Glomerular endothelial cell (primary cell): Measurements from ENCODE around the gene AP1B1. TPM values are rescaled to one million over a fixed set of nuclear protein-coding genes. Genes with fewer than 3 reads are reported as not detected.

Experiments used
- DNase-seq: peaks from one replicate; pipeline ENCODE4 v3.0.0-alpha.2; 2011; ENCODE audit warnings: low read depth, low spot score; ENCODE audit errors: extremely low read depth
- total RNA-seq: library from RNA; depleted of rRNA; stranded (reverse); fragments of >200 nt; gene quantifications from 2 replicates; pipeline ENCODE4 v1.2.3, GENCODE V29; 2015

The AP1B1 gene
- total RNA-seq, 1 donor from 2014 or later: 140 TPM

DNA sequence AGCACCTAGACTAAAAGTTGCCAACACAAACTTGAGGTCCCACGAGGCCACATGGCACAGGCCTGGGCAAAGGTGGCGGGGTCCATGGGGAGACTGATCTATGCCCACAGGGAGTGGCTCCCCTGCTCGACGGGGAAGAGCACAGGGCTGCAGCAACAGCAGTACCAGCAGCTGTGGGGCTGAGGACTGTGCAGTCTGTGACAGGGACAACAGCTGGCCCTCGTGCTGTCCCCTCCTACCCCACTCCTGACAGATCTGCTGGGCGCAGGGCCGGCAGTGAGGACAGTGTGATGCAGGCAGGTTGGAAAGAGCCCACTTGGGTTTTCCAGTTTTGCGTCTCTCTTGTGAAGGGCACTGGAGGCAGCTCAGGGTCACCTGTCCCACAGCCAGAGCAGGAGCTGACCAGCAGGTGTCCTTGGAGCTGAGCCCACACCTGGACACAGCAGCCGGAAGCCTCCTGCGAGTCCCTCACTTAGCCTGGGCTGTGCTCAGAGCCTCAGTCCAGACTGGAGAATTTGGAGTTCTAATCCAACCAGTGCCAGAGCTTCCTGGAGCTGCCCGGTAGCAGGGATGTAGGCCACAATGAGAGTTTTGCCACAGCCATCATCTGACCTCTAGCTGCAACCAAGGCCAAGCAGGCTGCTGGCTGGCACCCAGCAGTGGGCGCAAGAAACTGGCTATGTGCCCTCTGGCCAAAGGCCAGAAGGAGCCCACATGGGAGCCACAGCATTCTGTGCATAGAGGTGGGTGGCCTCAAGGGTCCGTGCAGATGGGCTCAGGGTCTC, 85.5 kb downstream of the AP1B1 start:
- DNase-seq: no peak

DNA sequence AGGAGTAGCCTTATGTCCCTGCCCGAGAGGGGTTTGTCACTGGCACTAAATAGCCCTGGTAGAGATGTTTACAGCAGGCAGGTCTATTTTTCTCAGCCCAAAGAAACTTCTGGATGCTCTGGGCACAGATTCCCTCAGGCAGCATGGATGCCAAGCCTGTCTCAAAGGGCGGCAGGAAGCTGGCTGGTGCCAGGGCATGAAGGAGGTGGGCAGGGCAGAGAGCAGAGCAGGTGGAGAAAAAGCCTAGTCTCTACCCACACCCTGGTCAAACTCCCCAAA, 86.0 kb downstream of the AP1B1 start:
- no peak for DNase-seq

GRCh38 chr22:29301716-29302401, 86.5 kb downstream of the AP1B1 start:
- no peak for DNase-seq

- DNase-seq: no peak
These were observed 87.4 kb downstream of the AP1B1 start for GRCh38 chr22:29300807-29301601.

DNA sequence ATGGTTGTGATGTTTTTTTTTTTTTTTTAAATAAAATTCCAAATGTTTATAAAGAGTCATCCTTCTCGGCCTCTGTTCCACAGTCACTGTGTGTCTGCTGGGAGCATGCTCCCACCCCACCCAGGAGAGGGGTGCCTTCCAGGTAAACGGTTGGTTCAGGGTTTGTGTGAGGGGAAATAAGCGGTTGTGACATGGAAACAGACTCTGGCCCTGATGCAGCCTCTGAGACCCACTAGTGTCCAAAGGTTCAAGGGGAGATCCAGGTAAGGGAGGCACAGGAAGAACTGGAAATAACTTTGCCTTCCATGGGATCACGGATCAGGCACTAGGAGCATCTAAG, 87.9 kb downstream of the AP1B1 start:
- no peak for DNase-seq

DNA sequence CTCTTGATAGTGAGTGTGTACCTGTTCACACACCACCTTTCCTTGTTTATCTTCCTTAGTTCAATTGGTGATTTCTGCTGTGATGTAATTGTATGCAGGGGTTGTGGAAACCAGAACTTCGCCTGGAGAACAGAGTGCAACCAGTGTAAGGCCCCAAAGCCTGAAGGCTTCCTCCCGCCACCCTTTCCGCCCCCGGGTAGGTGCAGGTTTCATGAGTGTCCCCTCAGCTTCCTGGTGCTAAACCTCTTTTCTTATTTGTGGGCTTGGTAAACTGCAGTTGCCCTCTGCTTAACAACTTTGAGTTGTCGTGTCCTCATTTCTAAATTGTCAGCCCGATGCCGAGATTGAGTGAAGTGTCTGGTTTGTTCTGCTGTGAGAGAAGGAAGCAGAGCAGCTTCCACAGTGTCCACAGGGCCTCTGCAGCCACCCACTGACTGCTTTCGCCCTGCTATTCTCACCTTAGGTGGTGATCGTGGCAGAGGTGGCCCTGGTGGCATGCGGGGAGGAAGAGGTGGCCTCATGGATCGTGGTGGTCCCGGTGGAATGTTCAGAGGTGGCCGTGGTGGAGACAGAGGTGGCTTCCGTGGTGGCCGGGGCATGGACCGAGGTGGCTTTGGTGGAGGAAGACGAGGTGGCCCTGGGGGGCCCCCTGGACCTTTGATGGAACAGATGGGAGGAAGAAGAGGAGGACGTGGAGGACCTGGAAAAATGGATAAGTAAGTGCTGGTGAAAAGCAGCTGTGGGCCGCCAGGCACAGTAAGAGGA, 89.1 kb downstream of the AP1B1 start:
- no peak for DNase-seq

DNA sequence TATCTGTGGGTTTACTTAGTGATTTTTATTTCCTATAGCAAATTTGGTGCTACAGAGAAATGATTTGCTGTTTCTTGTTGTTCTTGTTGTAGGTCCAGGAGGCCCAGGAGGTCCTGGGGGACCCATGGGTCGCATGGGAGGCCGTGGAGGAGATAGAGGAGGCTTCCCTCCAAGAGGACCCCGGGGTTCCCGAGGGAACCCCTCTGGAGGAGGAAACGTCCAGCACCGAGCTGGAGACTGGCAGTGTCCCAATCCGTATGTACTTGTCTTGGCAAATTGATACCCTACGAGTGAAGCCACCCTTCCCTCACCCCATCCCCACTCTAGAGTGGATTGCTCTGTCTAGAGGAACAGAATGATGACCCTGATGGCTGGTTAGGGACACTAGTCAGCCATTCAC, 89.7 kb downstream of the AP1B1 start:
- DNase-seq: no peak

- DNase-seq: no peak
These were observed 96.0 kb downstream of the AP1B1 start for GRCh38 chr22:29292379-29292778.

DNA sequence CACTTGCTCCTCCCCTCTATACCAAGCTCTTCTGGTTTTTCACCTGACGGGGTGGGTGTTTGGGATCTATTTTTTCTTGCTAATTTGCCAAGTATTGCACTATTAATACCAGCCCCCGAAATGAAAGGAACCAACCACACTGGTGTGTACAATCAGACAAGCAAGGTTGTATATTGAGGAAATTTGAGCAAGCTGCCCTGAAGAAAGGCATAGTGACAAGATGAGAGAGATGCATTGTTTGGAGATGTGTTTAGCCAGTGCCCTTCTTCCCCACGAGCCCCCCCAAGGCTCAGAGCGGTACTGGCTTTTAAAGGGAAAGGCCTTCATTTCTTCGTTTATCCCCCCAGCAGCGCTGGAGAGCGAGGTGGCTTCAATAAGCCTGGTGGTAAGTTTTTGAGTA, 97.2 kb downstream of the AP1B1 start:
- DNase-seq: no peak

GRCh38 chr22:29290061-29290460, 98.3 kb downstream of the AP1B1 start:
- DNase-seq: no peak

- DNase-seq: no peak
These were observed 99.5 kb downstream of the AP1B1 start for GRCh38 chr22:29288837-29289236.

DNA sequence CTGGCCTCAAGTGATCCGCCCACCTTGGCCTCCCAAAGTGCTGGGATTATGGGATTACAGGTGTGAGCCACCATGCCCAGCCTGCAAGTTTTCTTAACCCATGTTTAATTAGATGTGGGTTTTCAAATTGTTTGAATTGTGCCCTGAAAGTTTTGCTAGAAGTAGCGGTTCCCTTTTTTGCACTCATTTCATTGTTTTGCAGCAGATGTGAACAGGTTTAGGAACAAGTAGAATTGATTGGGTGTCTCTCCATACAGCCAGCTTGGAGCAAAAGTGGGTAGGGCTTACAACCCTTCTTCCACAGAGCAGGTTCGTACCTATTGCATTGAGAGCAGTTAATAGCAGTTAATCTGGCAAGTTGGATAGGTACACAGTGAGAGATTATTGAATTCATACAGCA, 104.2 kb downstream of the AP1B1 start:
- no peak for DNase-seq

- DNase-seq: no peak
These were observed 110.4 kb downstream of the AP1B1 start for GRCh38 chr22:29277927-29278326.

Other genes starting within 250 kb of the AP1B1 start
- 2.3 and 12.0 TPM in 2 replicates for gene EMID1, start 182.7 kb downstream of the AP1B1 start, total RNA-seq
- 43.1 and 45.6 TPM in 2 replicates for gene RHBDD3, start 120.6 kb downstream of the AP1B1 start, total RNA-seq
- 209 and 216 TPM in 2 replicates for gene EWSR1, start 120.3 kb downstream of the AP1B1 start, total RNA-seq
- gene GAS2L1, start 81.9 kb downstream of the AP1B1 start, total RNA-seq: 43.1 and 47.0 TPM in 2 replicates
- 0.10 and 0.93 TPM in 2 replicates for gene RASL10A, start 72.9 kb downstream of the AP1B1 start, total RNA-seq
- not detected in 2 replicates for gene RFPL1, start 50.0 kb upstream of the AP1B1 start, total RNA-seq
- 1.8 and 2.2 TPM in 2 replicates for gene NEFH, start 91.6 kb upstream of the AP1B1 start, total RNA-seq
- gene THOC5, start 165.2 kb upstream of the AP1B1 start, total RNA-seq: 41.0 and 50.9 TPM in 2 replicates
- gene NIPSNAP1, start 192.5 kb upstream of the AP1B1 start, total RNA-seq: 46.4 and 72.0 TPM in 2 replicates
- 99.5 and 129 TPM in 2 replicates for gene NF2, start 215.1 kb upstream of the AP1B1 start, total RNA-seq